Loucy (cell line): ENCODE results near the gene UNC45B.
"Not testable (repeated sequence)": the region's sequence is repeated elsewhere in the genome, so short reads cannot be mapped to it uniquely, and the experiment has no call there.

Source experiments
- H2AFZ ChIP-seq: fragments of 200-600 bp; sonication (generic); 2 replicates; pipeline ENCODE4 v1.6.0; 2016; ENCODE audit warnings: antibody characterized with exemption, mild to moderate bottlenecking, low read length, moderate library complexity
- H3F3A ChIP-seq: fragments of 200-600 bp; 2 replicates; pipeline ENCODE4 v1.6.0; 2016; ENCODE audit warnings: antibody characterized with exemption, low read depth, mild to moderate bottlenecking
- H3K27me3 ChIP-seq: fragments of 200-600 bp; sonication (generic); 2 replicates; pipeline ENCODE4 v1.6.1; 2014; ENCODE audit warnings: low read length, mild to moderate bottlenecking; ENCODE audit not compliant: insufficient read depth, poor library complexity, severe bottlenecking
- H3K36me3 ChIP-seq: fragments of 200-600 bp; sonication (generic); 2 replicates; pipeline ENCODE4 v1.6.1; 2016; ENCODE audit warnings: low read length; ENCODE audit not compliant: insufficient read depth
- H3K4me1 ChIP-seq: fragments of 200-600 bp; sonication (generic); 2 replicates; pipeline ENCODE4 v1.5.1; 2014; ENCODE audit warnings: low read length, mild to moderate bottlenecking; ENCODE audit not compliant: insufficient read depth, poor library complexity, severe bottlenecking
- H3K4me2 ChIP-seq: fragments of 200-600 bp; sonication (generic); 2 replicates; pipeline ENCODE4 v1.6.0; 2014; ENCODE audit warnings: antibody characterized with exemption, low read length, low read depth, mild to moderate bottlenecking; ENCODE audit not compliant: poor library complexity, severe bottlenecking
- H3K4me3 ChIP-seq: fragments of 200-600 bp; sonication (generic); 2 replicates; pipeline ENCODE4 v1.5.1; 2014; ENCODE audit warnings: low read length, mild to moderate bottlenecking, mixed read lengths; ENCODE audit not compliant: poor library complexity, severe bottlenecking
- H3K79me2 ChIP-seq: fragments of 200-600 bp; sonication (generic); 2 replicates; pipeline ENCODE4 v1.6.1; 2014; ENCODE audit warnings: low read length; ENCODE audit not compliant: insufficient read depth
- H3K9ac ChIP-seq: fragments of 200-600 bp; sonication (generic); 2 replicates; pipeline ENCODE4 v1.6.0; 2014; ENCODE audit warnings: mild to moderate bottlenecking, low read depth, low read length, moderate library complexity; ENCODE audit not compliant: poor library complexity, severe bottlenecking
- H3K9me2 ChIP-seq: fragments of 200-600 bp; sonication (generic); replicated peaks from 2 replicates; pipeline ENCODE4 v1.6.1; 2016; ENCODE audit warnings: low read depth, low read length, mixed read lengths
- H3K9me3 ChIP-seq: fragments of 200-600 bp; sonication (generic); 2 replicates; pipeline ENCODE4 v1.6.1; 2014; ENCODE audit warnings: mild to moderate bottlenecking, antibody characterized with exemption, low read length, low read depth; ENCODE audit not compliant: insufficient read depth
- H4K20me1 ChIP-seq: fragments of 200-600 bp; sonication (generic); 2 replicates; pipeline ENCODE4 v1.6.0; 2014; ENCODE audit warnings: antibody characterized with exemption, low read length, mild to moderate bottlenecking; ENCODE audit not compliant: insufficient read depth, poor library complexity, severe bottlenecking
- EZH2phosphoT487 ChIP-seq: fragments of 200-600 bp; IDR thresholded peaks from 2 replicates; pipeline ENCODE4 v1.6.1; 2018; ENCODE audit warnings: antibody characterized with exemption, mild to moderate bottlenecking, moderate library complexity, borderline replicate concordance
- TF ChIP-seq, protein P1 (sequence below): fragments of 200-600 bp; sonication (generic); conservative IDR thresholded peaks from 2 replicates; pipeline ENCODE4 v1.5.1; 2014; ENCODE audit warnings: mild to moderate bottlenecking, antibody characterized with exemption, low read length

The UNC45B gene

DNA sequence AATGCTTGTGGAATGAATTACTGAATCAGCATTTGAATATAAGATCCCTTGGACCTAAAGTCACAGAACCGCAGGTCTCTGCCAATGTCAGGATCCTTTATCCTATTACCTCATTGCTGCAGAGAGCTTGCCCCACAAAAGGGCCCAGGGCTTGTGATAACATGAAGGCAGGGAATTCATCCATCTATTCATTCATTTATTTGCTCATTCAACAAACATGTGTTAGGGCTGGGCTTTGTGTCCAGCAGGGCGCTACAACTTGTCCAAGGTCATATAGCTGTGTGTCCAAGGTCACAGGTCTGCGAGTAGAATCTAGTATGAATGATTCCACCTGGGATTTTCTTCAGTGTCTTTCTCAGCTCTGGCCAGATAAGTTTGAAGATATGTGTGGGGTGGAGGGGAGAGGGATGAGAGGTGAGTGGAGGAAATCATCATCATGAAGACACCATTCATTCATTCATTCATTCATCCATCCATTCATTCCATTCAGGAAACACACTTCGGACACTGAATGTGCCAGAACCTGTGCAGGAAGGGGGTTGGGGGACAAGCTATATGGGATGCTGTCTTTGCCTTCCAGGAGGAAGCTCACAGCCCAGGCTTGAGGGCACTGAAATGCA lies 1.3 kb upstream of the UNC45B start:
- H3K9me3 ChIP-seq: no peaks in the 10 kb centered on the region
- H3K9me2 ChIP-seq: no peaks in the 10 kb centered on the region
- H3K4me3 ChIP-seq: no peak overlapping the region
- no peak overlapping the region for H2AFZ ChIP-seq
- no peak overlapping the region for H3K4me2 ChIP-seq
- H3F3A ChIP-seq: no peaks in the 10 kb centered on the region
- no peaks in the 10 kb centered on the region for H3K36me3 ChIP-seq
- no peaks in the 10 kb centered on the region for H3K4me1 ChIP-seq
- H3K9ac ChIP-seq: no peak overlapping the region
- peaks cover 7% of the 10 kb centered on the region for H3K79me2 ChIP-seq
- H4K20me1 ChIP-seq: no peaks in the 10 kb centered on the region
- no peak for TF ChIP-seq EZH2phosphoT487
- H3K27me3 ChIP-seq: no peaks in the 10 kb centered on the region

DNA sequence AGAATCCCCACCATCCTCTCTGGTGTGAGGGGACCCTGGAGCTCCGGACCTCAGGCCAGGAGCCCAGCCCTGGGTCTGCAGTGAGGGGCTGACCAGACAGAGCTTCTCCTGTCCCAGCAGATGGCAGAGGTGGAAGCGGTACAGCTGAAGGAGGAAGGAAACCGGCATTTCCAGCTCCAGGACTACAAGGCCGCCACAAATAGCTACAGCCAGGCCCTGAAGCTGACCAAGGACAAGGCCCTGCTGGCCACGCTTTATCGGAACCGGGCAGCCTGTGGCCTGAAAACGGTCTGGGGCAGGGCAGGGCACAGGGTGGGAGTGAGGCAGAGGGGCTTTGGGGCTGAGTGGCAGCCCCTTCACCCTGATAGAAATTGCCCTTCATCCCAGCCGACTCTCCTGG lies 527 bp downstream of the UNC45B start:
- TF ChIP-seq, protein P1, sequence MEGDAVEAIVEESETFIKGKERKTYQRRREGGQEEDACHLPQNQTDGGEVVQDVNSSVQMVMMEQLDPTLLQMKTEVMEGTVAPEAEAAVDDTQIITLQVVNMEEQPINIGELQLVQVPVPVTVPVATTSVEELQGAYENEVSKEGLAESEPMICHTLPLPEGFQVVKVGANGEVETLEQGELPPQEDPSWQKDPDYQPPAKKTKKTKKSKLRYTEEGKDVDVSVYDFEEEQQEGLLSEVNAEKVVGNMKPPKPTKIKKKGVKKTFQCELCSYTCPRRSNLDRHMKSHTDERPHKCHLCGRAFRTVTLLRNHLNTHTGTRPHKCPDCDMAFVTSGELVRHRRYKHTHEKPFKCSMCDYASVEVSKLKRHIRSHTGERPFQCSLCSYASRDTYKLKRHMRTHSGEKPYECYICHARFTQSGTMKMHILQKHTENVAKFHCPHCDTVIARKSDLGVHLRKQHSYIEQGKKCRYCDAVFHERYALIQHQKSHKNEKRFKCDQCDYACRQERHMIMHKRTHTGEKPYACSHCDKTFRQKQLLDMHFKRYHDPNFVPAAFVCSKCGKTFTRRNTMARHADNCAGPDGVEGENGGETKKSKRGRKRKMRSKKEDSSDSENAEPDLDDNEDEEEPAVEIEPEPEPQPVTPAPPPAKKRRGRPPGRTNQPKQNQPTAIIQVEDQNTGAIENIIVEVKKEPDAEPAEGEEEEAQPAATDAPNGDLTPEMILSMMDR: no peak
- no peak for TF ChIP-seq EZH2phosphoT487
- Histone ChIP-seq H3K9me2 (no peaks in the 10 kb centered on the region), H3K27me3 (no peaks in the 10 kb centered on the region), H3F3A (no peaks in the 10 kb centered on the region), H3K4me2 (no peak overlapping the region), H3K4me1 (no peaks in the 10 kb centered on the region), H3K4me3 (no peak overlapping the region), H3K36me3 (no peaks in the 10 kb centered on the region), H2AFZ (no peak overlapping the region), H3K9ac (no peak overlapping the region), H4K20me1 (no peaks in the 10 kb centered on the region), H3K79me2 (no peaks in the 10 kb centered on the region), H3K9me3 (no peaks in the 10 kb centered on the region)

DNA sequence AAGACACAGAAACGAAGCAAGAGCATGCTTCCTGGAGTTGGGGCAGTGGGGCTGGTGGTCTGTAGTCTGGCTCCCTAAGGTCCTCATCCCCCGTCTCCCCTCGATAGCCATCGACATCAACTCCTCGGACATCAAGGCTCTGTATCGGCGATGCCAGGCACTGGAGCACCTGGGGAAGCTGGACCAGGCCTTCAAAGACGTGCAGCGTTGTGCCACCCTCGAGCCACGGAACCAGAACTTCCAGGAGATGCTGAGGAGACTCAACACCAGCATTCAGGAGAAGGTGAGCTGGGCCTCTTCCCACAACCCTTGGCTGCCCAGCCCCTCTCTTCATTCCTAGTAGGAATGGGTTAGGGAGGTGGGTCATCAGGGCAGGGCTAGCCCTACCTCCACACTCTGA lies 2.3 kb downstream of the UNC45B start:
- no peaks in the 10 kb centered on the region for H4K20me1 ChIP-seq
- H2AFZ ChIP-seq: no peak overlapping the region
- no peak overlapping the region for H3K4me2 ChIP-seq
- H3F3A ChIP-seq: no peaks in the 10 kb centered on the region
- H3K9ac ChIP-seq: no peak overlapping the region
- no peaks in the 10 kb centered on the region for H3K36me3 ChIP-seq
- H3K79me2 ChIP-seq: no peaks in the 10 kb centered on the region
- H3K4me1 ChIP-seq: no peaks in the 10 kb centered on the region
- H3K9me3 ChIP-seq: no peaks in the 10 kb centered on the region
- H3K4me3 ChIP-seq: no peak overlapping the region
- TF ChIP-seq, protein P1: no peak
- no peak for TF ChIP-seq EZH2phosphoT487
- no peaks in the 10 kb centered on the region for H3K9me2 ChIP-seq
- H3K27me3 ChIP-seq: peaks cover 7% of the 10 kb centered on the region

DNA sequence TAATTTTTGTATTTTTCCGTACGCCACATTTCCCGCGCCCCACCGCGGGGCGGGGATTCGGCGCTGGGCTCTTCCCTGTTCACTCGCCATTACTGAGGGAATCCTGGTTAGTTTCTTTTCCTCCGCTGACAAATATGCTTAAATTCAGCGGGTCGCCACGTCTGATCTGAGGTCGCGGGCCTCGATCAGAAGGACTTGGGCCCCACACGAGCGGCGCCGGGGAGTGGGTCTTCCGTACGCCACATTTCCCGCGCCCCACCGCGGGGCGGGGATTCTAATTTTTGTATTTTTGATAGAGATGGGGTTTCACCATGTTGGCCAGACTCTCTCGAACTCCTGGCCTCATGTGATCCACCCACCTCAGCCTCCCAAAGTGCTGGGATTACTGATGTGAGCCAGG lies 3.5 kb downstream of the UNC45B start:
- not testable (repeated sequence) for H3K79me2 ChIP-seq, H3K9me3 ChIP-seq, H4K20me1 ChIP-seq, H3K36me3 ChIP-seq, H3K4me1 ChIP-seq, H3K9me2 ChIP-seq, H3K27me3 ChIP-seq, H3K9ac ChIP-seq, H2AFZ ChIP-seq, H3F3A ChIP-seq, H3K4me3 ChIP-seq, H3K4me2 ChIP-seq
